ENCODE results near the gene PUM2. TPM values are rescaled to one million over a fixed set of nuclear protein-coding genes. Genes with fewer than 3 reads are reported as not detected.

The PUM2 gene

GRCh38 chr2:20198796-20199632, 151.6 kb downstream of the PUM2 start:
- H3K4me1 ChIP-seq (ENCODE audit: control insufficient read depth, insufficient read depth, low read length), result no peaks in the 10 kb centered on the region
- peaks cover 3% of the 10 kb centered on the region for H3K27me3 ChIP-seq (ENCODE audit: control insufficient read depth, insufficient read depth, low read length)

More at GRCh38 chr2:20198796-20199632, 151.6 kb downstream of the PUM2 start:
- H3K4me3 ChIP-seq (ENCODE audit: low read length), result no peak overlapping the region
- H3K9ac ChIP-seq (ENCODE audit: low read depth, low read length), result no peak overlapping the region
- no peaks in the 10 kb centered on the region for H3K36me3 ChIP-seq (ENCODE audit: insufficient read depth, low read length)
- H3K9me3 ChIP-seq (replicated peaks; ENCODE audit: low read length), result no peaks in the 10 kb centered on the region
- no peak overlapping the region for H3K4me2 ChIP-seq (ENCODE audit: low read length)

Small RNA genes within 50 kb of the gene (small RNA-seq; reads per million reads assigned to genes)
- gene RNU7-113P, result not detected

Measured in skeletal muscle satellite cell (primary cell).